Measurements from ENCODE around the gene RLN3. TPM values are rescaled to one million over a fixed set of nuclear protein-coding genes. Genes with fewer than 3 reads are reported as not detected.

RLN3 gene
- total RNA-seq (2014; rRNA removed; shearing (Covaris generic)) = not detected in 2 replicates
- polyA plus RNA-seq (2015; cell fraction: cytosol; rRNA removed) = not detected in 2 replicates
- polyA plus RNA-seq (2015; cell fraction: nucleus; rRNA removed) = not detected in 2 replicates

DNA sequence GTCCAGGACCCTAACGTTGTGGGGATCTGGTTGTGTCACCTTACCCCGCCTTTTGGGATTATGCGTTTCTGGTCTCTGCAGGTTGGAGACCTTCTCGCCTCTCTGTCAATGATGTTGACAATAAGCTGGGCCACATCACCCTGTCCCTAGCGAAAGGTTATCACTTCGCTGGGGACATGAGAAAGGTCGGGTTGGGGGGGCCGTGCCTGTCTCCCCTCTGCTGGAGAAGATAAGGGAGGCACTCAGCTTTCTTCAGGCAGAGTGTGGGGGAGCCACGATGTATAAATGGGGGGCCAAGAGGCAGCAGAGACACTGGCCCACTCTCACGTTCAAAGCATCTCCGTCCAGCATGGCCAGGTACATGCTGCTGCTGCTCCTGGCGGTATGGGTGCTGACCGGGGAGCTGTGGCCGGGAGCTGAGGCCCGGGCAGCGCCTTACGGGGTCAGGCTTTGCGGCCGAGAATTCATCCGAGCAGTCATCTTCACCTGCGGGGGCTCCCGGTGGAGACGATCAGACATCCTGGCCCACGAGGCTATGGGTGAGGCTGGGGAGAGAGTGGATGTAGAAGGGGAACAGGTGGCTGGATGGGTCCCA is at the start of gene RLN3:
RLN3 (plus strand) TSS at position 293 of the 595 bp plus-strand sequence; CDS start at position 350, 57 bp downstream.
- no peak for DNase-seq (ENCODE audit: low read depth, low spot score)
- in situ Hi-C loops (cut with HindIII; ENCODE audit: low pct_unique_long_range_greater_than_20kb, low sequenced_read_pairs) = no loop called here

DNA sequence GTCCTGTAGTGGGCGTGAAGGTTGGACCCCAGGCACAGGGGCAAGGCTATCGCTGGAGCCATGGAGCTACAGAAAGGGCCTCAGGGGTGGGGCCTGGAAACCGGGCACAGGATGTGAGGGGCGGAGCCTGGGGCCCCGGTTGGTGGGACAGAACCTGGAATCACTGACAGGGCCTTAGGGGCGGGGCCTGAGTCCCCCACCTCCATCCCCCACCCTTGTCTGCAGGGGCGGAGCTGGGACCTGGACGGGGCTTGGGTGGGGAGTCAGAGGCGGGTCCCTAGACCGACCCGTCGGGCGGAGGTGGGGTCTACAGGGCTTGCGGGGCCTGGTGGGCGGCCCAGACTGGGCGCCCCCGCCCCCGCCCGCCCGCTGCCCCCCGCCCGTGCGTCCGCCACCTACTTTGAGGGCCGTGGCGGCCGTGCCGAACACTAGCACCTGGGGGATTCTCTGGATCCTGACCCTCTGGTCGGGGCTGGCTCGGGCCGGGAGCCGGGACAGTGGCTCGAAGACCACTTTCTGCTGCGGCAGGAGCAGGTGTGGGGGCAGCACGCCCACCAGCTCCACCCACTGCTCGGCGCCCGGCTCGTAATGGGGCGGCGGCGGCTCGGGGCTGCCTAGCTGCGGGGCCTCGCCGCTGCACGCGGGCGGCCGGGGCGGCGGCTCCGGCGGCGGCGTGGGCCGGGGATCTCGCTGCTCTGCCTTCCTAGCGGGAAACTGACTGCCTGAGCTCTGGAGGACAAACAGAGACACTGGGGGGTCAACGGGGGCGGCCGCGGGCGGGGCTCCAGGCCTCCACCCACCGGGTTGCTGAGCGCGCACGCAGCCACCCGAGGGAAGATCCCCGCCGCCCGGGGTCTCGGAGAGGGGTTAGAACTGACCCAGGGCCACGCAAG is 49.4 kb upstream of the RLN3 start:
- no peak for DNase-seq (ENCODE audit: low read depth, low spot score)
- in situ Hi-C loops (cut with HindIII; ENCODE audit: low pct_unique_long_range_greater_than_20kb, low sequenced_read_pairs) = no loop called here

DNA sequence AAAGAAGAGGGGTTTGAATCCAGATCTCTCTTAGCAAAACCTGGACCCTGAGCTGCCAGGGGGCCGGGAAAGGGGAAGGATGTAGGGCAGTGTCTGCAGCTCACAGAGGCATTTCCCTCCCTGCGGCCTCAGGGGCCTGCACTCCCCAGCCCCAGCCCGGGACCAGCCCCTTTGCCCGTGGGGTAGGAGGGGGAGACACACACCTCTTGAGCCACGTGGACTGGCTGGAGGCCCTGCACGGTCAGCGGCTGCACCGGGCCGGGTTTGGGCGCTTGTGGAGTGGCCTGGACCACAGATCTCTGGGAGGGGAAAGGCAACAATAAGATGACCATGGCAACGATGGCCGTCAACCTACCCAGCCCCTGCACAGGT is 48.7 kb upstream of the RLN3 start:
- in situ Hi-C loops (cut with HindIII; ENCODE audit: low pct_unique_long_range_greater_than_20kb, low sequenced_read_pairs) = no loop called here
- DNase-seq (ENCODE audit: low read depth, low spot score) = no peak

DNA sequence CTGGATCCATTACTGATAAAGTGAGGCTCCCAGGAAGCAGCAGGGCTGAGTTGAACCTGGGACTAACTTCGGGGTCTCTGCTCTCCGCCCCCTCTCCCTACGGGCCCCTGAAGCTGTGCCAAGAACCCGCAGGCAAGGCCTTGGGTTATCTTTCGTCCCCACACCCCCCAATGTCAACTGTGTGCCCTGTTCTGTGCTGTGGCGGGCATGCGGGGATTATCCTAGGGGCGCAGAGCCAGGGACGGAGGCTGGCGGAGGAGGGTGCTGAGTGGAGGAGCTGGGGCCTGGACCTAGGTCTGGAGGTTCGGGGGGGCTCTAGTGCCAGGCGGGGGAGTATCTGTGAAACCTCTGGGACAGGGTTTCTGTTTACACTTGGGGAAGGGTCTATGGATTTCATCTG is 48.3 kb upstream of the RLN3 start:
- in situ Hi-C loops (cut with HindIII; ENCODE audit: low pct_unique_long_range_greater_than_20kb, low sequenced_read_pairs) = no loop called here
- DNase-seq (ENCODE audit: low read depth, low spot score) = no peak

GRCh38 chr19:13980340-13980739 is 47.6 kb upstream of the RLN3 start:
- in situ Hi-C loops (cut with HindIII; ENCODE audit: low pct_unique_long_range_greater_than_20kb, low sequenced_read_pairs) = no loop called here
- DNase-seq (ENCODE audit: low read depth, low spot score) = no peak

- in situ Hi-C loops (cut with HindIII; ENCODE audit: low pct_unique_long_range_greater_than_20kb, low sequenced_read_pairs) = no loop called here
- no peak for DNase-seq (ENCODE audit: low read depth, low spot score)
Observed at GRCh38 chr19:13981021-13981420, 46.9 kb upstream of the RLN3 start.

GRCh38 chr19:13981467-13981866 is 46.5 kb upstream of the RLN3 start:
- DNase-seq (ENCODE audit: low read depth, low spot score) = no peak
- in situ Hi-C loops (cut with HindIII; ENCODE audit: low pct_unique_long_range_greater_than_20kb, low sequenced_read_pairs) = no loop called here

DNA sequence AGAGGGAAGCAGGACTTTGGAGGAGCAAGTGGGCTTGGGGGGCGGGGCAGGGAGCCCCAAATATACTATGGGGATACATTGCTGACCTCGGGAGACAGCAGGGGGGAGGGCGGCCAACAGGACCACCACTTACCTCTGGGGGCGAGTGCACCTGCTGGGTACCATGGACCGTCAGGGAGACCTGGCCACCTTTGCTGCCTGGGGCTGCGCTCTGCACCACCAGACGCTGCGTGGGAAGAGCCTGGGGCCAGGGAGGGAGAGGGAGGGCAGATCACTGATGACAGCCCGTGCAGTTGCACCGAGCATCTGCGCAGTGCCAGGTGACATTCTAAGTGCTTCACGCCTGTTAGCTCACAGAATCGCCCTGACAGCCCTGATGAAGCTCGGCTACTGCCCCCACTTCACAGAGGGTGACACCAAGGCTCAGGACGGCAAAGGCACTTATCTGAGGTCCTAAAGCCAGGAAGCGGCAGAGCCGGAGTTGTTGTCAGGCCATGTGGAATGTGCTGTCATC is 45.9 kb upstream of the RLN3 start:
- in situ Hi-C loops (cut with HindIII; ENCODE audit: low pct_unique_long_range_greater_than_20kb, low sequenced_read_pairs) = no loop called here
- DNase-seq (ENCODE audit: low read depth, low spot score) = no peak

DNA sequence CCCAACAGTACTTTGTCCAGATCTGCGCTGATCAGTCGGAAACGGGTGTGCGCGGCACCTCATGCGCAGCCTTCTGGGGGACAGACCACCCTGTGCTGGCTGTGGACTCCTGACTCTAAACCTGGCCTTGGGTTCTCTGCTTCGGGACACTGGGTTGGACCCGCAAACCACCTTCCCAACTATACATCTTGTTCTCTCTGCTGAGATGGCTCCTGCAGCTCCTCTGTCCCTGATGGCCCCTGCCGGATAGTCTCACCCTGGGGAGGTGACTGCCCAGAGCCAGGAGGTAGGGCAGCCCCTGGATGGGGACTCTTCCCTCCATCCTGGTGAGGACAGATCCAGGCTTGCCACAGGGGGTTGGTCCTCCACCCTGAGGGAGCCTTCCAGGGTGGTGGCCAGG is 45.2 kb upstream of the RLN3 start:
- DNase-seq (ENCODE audit: low read depth, low spot score) = no peak
- in situ Hi-C loops (cut with HindIII; ENCODE audit: low pct_unique_long_range_greater_than_20kb, low sequenced_read_pairs) = no loop called here

DNA sequence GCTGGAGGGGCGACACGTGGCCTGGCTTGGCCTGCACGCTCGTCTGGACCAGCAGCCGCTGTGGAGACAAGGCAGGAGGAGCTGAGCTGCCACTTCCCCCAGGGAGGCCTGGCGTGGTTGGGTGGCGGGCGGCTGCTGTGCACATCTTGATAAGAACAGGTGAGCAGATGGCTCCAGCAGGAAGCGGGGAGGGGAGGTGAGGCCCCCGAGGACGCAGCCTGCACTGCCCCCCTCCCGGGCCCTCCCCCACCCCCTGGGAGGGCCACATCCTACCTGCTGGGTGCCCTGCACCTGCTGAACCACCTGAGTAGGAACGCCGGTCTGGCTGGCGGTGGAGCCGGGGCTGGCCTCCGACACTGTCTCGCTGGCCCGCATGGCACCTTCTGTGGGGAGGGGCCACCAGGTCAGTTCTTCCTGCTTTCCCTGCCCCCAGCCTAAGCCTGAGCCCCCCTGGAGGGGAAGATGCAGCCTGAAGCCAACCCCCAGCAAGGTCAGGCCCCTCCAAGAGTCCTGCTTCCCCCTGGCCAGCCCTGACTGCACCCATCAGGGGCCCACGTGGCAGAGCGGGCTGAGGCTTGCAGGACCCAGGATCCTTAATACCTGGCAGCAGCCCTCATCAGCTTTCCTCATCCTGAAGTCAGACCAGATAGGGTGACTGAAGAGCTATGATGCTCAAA is 44.6 kb upstream of the RLN3 start:
- in situ Hi-C loops (cut with HindIII; ENCODE audit: low pct_unique_long_range_greater_than_20kb, low sequenced_read_pairs) = no loop called here
- no peak for DNase-seq (ENCODE audit: low read depth, low spot score)

DNA sequence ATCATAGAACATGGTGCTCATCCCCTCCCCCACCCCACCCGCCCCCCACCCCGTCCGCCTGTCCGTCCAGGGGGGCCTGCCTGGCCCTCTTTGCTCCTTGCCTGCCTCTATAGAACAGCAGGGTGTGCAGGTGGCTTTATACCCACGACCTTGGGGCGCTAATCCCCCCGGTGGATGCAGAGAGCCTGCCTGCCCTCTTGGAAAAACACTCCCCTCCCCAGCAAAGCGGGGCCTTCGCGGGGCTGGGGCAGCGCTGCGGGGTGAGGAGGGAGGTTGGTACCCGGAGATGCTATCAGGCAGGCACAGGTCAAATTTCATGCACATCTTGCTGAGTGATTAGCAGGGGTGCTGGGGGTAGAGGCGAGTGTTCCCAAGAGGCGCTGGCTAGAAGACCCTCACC is 43.8 kb upstream of the RLN3 start:
- no peak for DNase-seq (ENCODE audit: low read depth, low spot score)
- in situ Hi-C loops (cut with HindIII; ENCODE audit: low pct_unique_long_range_greater_than_20kb, low sequenced_read_pairs) = no loop called here

DNA sequence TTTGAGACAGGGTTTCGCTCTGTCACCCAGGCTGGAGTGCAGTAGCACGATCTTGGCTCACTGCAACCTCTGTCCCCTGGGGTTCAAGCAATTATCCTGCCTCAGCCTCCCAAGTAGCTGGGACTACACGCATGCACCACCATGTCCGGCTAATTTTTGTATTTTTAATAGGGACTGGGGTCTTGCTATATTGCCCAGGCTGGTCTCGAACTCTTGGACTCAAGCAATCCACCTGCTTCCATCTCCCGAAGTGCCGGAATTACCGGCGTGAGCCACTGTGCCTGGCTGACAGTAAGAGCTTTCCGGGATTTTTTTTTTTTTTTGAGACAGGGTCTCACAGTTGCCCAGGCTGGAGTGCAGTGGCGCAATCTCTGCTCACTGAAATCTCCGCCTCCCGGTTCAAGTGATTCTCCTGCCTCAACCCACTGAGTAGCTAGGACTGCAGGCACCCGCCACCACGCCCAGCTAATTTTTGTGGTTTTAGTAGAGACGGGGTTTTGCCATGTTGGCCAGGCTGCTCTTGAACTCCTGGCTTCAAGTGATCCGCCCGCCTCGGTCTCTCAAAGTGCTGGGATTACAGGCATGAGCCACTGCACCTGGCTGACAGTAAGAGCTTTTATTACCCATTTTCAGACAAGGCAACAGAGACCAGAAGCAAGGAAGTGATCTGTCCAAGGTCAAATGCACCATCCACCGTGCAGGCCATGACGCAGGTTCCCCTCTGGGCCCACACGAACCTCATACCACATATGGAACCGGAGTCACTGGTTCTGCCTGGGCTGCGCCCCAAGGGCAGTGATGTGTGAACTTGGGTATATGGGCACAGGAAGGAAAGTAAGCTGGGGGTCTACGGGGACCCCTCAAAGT is 42.8 kb upstream of the RLN3 start:
- in situ Hi-C loops (cut with HindIII; ENCODE audit: low pct_unique_long_range_greater_than_20kb, low sequenced_read_pairs) = no loop called here
- DNase-seq (ENCODE audit: low read depth, low spot score) = no peak

GRCh38 chr19:13985771-13986347 is 42.1 kb upstream of the RLN3 start:
- DNase-seq (ENCODE audit: low read depth, low spot score) = no peak
- in situ Hi-C loops (cut with HindIII; ENCODE audit: low pct_unique_long_range_greater_than_20kb, low sequenced_read_pairs) = no loop called here

DNA sequence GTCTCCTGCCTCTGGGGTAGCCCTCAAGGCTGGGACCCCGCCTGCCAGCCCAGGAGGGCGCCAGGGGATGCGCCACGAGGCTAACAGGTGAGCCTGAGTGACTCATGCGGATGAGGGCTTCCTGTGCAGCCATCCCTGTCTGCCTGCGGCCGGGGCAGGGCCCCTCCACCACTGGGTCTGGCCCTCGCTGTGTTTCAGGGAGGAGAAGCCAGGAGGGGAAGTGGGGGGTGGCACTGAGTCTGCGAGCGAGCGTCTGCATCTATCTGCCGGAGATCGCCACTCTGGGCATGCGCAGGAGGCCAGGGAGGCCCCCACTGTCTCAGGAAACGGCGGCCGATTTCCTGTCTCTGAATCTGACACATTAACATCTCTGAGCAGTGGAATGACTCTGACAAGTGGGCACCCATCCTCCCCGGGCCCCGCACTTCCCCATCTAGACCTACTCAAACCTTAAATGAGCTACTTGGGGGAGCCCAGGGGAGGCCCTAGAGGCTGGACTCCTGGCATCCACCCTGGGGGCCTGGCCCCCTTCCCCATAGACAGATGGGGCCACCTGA is 41.5 kb upstream of the RLN3 start:
- DNase-seq (ENCODE audit: low read depth, low spot score) = no peak
- in situ Hi-C loops (cut with HindIII; ENCODE audit: low pct_unique_long_range_greater_than_20kb, low sequenced_read_pairs) = no loop called here

DNA sequence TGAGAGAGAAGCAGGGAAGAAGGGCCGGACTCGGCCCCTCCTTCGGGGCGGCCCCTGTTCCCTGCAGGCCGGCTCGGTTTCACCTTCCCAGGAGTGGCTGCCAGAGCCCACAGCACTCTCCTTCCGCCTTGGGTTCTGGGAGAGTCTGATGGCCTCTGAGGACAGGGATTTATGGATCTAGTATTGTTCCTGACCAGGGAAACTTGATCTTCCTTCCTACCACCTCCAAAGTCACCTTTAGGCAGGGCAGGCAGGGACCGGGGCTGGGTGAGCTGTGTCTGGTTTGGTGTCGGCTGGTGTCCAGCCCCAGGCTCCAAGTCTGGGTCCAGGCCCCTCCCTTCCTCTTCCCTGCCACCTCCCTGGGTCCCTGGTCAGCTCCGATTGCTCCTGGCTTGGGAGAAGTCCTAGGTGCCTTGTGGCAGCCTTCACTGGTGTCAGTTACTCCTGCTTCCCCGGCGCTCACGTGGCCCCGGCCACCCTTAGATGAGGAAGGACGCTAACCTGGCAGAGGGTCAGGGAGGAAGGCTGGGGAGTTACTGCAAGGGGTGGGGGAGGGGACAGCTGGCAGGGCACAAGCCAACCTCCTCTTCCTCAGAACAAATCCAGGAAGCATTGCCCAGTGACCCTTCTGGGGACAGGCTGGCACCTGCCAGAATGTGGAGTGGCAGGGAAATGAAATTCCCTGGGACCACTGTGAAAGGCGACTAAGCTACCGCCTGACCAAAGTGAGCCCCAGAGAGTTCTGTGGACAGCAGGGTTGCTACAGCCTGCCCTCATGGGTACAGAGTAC is 40.7 kb upstream of the RLN3 start:
- in situ Hi-C loops (cut with HindIII; ENCODE audit: low pct_unique_long_range_greater_than_20kb, low sequenced_read_pairs) = no loop called here
- no peak for DNase-seq (ENCODE audit: low read depth, low spot score)

DNA sequence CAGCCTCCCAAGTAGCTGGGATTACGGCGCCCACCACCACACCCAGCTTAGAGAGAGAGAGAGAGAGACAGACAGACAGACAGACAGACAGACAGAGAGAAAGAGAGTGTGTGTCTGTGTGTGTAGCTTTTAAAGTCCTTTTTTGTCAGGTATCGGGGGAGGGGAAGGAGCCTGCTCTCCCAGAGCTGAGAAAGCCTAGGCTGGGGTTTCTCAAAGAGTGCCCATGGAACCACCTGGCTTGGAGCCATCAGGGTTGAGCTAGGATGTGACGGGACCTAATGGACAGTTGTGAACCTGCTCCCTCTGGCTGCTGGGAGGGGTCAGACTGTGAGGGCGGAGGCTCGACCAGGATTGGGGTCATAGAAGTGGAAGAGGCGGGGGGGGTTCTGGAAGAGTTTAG is 38.5 kb upstream of the RLN3 start:
- DNase-seq (ENCODE audit: low read depth, low spot score) = no peak

More for the DNA sequence above, 38.5 kb upstream of the RLN3 start:
- in situ Hi-C loops (cut with HindIII; ENCODE audit: low pct_unique_long_range_greater_than_20kb, low sequenced_read_pairs) = no loop called here

All from SK-MEL-5 (cell line).